Skeletal muscle cell (primary cell): Measurements from ENCODE around the gene MGAT4C.
A peak's percentile ranks its signal among the peaks of the same experiment; 100 is the strongest.
"Not testable (repeated sequence)": the region's sequence is repeated elsewhere in the genome, so short reads cannot be mapped to it uniquely, and the experiment has no call there.

Experiments used
- DNase-seq: peaks from one replicate; pipeline ENCODE4 v3.0.0-alpha.2; 2010; ENCODE audit warnings: low read depth
- H3K4me3 ChIP-seq: 2 replicates; pipeline ENCODE4 v1.5.1; 2011; ENCODE audit warnings: low read depth, mild to moderate bottlenecking, control low read depth, low read length, moderate library complexity

MGAT4C gene

GRCh38 chr12:86145156-86145555 lies 111.0 kb downstream of the MGAT4C start:
- no peak for DNase-seq
- no peak overlapping the region for H3K4me3 ChIP-seq

DNA sequence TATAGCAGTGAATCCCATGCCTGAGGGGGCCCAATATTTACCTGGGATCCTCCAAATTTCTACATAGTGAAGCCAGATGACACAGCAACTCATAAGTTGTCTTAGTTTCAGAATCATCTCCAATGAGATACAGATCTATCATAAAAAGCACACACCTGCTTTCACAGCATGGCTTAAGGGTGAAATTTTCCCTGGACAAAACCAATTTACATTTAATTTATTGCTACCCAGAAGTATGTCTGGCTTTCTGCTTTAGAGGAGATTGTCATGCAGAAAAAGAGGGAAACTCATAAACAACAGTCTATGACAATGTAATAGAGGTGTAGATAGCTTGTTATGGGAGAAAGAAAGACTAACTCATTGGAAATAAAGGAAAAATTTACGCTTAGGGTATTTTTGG lies 113.0 kb downstream of the MGAT4C start:
- no peak for DNase-seq
- no peak overlapping the region for H3K4me3 ChIP-seq

DNA sequence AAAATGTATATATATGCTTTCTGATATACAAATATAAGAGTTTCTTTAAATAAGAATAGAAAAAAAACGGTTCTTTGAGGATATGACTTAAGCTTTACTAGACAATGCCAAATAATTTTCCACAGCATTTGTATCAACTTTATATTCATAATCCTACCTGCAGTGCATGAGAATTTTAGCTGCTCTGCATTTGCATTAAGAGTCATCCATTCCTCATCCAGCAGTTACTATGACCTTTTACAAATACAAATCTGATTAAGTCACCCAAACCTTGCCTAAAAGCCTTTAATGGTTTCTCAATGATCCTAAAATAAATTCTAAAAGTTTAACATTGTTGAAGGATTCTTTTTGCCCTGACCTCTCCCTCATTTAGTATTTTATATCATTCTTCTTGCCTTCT lies 116.5 kb downstream of the MGAT4C start:
- DNase-seq: no peak
- H3K4me3 ChIP-seq: no peak overlapping the region

- no peak overlapping the region for H3K4me3 ChIP-seq
- no peak for DNase-seq
Measured at GRCh38 chr12:86138770-86139169, 117.4 kb downstream of the MGAT4C start.

DNA sequence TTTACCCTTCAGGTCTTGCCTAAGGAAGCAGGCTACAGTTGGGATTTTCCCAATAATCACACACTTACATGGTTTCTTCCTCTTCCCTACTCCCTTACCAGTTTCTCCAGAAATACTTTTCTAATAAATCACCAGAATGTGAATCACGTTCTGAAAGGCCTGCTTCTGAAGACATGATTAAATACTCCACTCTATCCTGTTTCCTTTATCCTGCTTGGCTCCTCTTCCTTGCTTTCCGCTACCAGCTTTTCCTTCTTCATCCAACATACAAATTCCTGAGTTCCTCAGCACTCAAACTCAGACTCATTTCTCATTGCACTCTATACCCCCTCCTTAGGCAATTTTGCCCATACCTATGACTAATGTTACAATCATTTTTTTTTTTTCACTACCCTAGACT lies 118.3 kb downstream of the MGAT4C start:
- H3K4me3 ChIP-seq: no peak overlapping the region
- peak; percentile 64 for DNase-seq

DNA sequence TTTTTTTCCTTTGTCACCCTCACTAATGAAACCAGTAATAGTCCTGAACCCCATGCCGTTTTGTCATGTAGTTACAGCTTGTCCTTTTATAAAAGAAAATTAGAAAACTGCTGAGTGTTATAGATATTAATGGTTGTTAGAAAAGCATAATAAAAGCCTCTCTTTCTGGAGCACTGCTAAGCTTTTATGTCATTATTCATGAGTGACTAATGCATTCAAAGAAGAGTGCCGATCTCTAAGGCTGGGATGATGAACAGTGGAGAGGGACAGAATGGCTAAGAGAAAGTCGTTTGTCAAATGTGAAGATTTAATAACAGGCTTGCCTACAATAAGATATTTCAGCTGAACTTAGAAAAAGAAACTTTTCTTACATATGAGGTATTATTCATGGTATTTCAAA lies 121.6 kb downstream of the MGAT4C start:
- DNase-seq: no peak

DNA sequence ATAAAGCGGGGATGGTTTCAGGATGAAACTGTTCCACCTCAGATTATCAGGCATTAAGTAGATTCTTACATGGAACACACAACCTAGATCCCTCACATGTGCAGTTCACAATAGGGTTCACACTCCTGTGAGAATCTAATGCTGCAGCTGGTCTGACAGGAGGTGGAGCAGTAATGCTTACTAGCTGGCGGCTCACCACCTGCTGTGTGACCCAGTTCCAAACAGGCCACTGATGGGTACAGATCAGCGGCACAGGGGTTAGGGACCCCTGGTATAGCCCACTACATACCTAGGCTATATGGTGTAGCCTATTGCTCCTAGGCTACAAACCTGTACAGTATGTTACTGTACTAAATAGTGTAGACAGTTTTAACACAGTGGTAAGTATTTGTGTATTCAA lies 129.3 kb downstream of the MGAT4C start:
- DNase-seq, H3K4me3 ChIP-seq: not testable (repeated sequence)

More for the DNA sequence above, 121.6 kb downstream of the MGAT4C start:
- H3K4me3 ChIP-seq: no peak overlapping the region

DNA sequence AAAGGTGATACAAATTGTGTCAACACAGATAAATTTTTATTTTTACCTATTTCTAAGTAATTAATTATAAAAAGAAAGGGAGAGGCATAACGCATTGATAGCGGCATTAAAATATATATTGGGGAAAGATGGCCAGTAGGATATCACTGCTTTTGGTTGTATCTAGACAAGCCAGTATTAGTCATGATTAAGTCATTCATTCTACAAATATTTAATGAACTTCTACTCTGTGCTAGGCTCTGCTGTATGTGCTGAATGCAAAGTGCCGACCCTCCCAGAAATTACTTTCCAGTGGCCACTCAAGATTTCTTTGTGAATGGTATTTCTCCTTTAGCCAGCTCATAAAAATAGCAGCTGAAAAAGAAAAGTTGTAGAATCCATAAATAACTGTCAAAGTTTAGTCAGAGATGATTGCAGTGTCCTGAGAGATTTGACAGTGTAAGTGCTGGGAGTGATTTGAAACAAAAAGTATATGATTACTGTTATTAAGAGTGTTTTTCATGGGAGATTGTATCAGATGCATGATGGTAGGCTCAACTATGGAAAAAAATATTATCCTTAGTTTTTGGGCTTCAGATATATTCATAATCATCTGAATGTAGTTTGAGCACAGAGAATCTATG lies 133.2 kb downstream of the MGAT4C start:
- no peak overlapping the region for H3K4me3 ChIP-seq
- DNase-seq: no peak

DNA sequence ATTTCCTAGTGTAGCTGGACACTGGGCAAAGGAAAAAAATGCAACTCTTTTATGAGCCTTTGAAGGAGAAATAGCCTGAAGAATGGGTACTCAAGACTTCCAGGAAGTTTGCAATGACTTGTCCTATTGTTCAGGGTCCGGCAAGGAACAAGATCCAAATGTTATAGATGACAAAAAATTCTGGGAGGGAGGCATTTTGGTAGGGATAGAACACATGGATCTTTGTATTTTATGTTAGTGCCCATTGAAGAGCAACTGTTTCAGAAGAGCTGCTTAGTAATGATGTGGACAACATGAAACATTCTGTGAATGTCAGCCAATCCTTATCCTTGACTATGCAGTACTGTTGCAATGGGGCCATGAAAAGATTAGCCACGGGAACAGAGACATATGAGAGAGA lies 138.0 kb downstream of the MGAT4C start:
- DNase-seq: no peak
- H3K4me3 ChIP-seq: no peak overlapping the region

GRCh38 chr12:86117711-86118110 lies 138.5 kb downstream of the MGAT4C start:
- peak; percentile 13 for DNase-seq
- no peak overlapping the region for H3K4me3 ChIP-seq

DNA sequence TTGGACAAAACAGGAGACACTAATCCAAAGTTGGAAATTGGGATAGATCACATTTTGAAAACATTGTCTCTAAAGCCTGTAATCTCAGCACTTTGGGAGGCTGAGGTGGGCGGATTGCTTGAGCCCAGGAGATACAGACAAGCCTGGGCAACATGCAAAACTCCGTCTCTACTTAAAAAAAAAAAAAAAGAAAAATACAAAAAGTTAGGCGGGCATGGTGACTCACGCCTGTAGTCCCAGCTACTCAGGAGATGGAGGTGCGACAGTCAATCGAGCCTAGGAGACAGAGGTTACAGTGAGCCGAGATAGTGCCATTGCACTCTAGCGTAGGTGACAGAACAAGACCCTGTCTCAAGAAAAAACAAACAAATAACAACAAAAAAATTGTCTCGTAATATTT lies 152.1 kb downstream of the MGAT4C start:
- no peak overlapping the region for H3K4me3 ChIP-seq
- no peak for DNase-seq

- H3K4me3 ChIP-seq: no peak overlapping the region
Measured at GRCh38 chr12:86097161-86097560, 159.0 kb downstream of the MGAT4C start.

DNA sequence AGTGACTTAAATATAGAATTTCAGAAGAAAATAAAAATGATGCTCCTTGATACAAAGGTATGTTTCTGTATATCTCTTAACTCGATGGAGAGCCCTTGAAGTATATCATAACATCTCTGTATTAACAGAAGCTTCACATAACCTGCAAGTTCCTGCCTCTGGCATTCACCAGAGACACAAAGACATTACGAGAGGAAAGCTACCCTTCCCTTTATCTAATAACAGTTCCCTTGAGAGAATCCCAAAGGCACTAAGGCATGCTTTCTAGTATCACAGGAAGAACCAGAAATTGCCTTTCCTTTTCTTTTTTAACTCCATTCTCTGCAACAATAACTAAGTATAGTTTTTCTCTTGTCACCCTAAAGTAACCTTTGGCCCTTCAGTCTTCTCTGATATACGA lies 164.5 kb downstream of the MGAT4C start:
- DNase-seq: no peak
- H3K4me3 ChIP-seq: no peak overlapping the region

More at GRCh38 chr12:86097161-86097560, 159.0 kb downstream of the MGAT4C start:
- DNase-seq: no peak

DNA sequence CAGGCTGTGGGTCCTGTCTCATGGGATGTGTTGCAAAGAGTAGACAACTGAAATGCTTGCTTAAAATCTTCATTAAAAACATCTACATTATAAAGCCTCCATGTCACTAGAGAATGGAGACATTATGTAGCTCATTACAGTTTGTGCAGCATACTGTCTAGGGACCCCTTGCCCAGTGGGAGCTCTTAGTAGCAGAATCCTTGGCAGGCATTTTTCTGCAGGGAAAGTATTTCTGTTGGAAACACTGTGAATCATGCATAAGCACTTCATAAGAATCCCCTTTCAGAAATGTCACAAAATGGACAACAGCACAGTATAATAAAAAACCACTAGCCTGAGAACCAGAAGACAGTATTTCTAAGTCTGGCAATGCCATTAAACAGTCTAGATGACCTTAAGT lies 174.3 kb downstream of the MGAT4C start:
- no peak overlapping the region for H3K4me3 ChIP-seq
- no peak for DNase-seq

- H3K4me3 ChIP-seq, DNase-seq: not testable (repeated sequence)
Measured at GRCh38 chr12:86059052-86059451, 197.1 kb downstream of the MGAT4C start.

DNA sequence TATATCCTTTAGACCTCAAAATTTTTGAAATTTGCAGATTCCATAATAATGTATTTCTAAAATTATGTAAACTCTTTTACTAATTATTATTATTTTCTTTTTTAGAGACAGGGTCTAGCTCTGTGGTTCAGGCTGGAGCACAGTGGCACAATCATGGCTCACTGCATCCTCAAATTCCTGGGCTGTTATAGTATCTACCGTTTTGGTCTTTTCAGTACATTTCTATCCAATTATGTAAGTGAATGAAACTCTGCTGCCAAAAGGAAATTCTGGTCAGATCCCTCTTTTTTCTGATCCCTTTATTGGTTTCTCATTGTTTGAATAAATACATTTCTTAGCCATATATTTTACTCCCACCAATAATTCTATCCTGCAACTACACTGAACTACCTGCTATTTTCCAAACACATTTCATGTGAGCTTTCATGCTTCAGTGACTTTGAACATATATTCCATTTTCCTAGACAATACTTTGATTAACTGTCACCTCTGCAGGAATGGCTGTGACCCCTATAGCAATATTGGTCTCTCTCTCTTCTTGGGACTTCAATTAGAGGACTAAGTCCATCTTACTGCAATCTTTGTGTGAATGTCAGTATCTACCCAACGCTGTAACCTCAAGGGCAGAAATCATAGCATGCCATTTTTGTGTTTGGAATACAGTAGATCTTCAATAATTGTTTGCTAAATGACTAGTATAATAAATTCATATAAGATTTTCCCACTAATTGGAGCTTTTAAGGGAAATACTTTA lies 198.9 kb downstream of the MGAT4C start:
- H3K4me3 ChIP-seq: no peak overlapping the region
- no peak for DNase-seq

DNA sequence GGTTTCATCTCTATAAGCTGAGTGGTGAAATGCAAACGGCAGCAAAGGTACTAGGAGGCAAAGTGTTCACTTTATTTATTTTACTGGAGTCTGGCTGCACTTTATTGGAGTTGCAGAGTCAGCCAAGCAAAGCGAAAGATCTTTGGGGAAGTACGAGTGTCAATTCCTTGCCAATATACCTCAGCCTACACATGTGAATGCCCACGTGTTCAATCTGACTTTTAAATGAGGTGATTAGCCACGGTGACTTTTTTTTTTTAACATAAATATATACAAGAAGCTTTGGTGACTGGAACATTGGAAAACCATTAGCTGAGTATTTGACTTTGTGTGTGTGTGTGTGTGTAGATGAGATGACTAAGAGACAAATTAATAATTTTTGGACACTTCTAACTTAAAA lies 203.3 kb downstream of the MGAT4C start:
- DNase-seq: no peak
- no peak overlapping the region for H3K4me3 ChIP-seq

- no peak for DNase-seq
- H3K4me3 ChIP-seq: no peak overlapping the region
Measured at GRCh38 chr12:86050010-86050409, 206.2 kb downstream of the MGAT4C start.

GRCh38 chr12:86044396-86044795 lies 211.8 kb downstream of the MGAT4C start:
- H3K4me3 ChIP-seq: no peak overlapping the region
- no peak for DNase-seq

GRCh38 chr12:86042062-86042461 lies 214.1 kb downstream of the MGAT4C start:
- no peak for DNase-seq
- H3K4me3 ChIP-seq: no peak overlapping the region

DNA sequence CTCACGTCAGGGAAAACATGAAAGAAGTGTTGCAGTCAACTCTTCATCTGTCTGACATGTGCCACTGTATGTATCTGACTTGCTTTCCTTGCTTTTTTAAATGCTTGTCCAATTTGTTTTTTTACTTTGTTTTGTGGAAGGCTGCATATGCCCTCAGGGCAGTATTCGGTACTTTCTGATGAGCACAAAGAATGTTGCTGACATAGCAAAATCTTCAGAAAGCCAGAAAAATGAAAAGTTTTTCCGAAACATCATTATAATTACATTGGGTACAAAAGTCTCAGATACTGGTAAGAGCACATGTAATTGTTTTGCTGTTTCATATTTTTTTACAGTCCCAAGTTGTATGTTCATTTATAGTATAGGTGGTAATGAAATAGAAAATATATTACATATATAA lies 237.8 kb downstream of the MGAT4C start:
- H3K4me3 ChIP-seq: no peak overlapping the region
- no peak for DNase-seq
